K562 (cell line): ENCODE results near the gene ZBTB48. TPM values are rescaled to one million over a fixed set of nuclear protein-coding genes. Genes with fewer than 3 reads are reported as not detected.

Experiments used
- ARID2 ChIP-seq: fragments of 450-650 bp; IDR thresholded peaks from 2 replicates; pipeline ENCODE4 v1.6.1; 2017; ENCODE audit warnings: antibody characterized with exemption, mild to moderate bottlenecking
- ATF1 ChIP-seq, 2 experiments: fragments of 450-650 bp in 1 of 2; IDR thresholded peaks; 2 replicates each; pipeline ENCODE4 v1.6.1; 2016; ENCODE audit warnings: missing compliant biosample characterization in 1 of 2, missing genetic modification characterization in 1 of 2
- CAMTA2 ChIP-seq: fragments of 250-450 bp; sonication (Bioruptor Pico); conservative IDR thresholded peaks from 2 replicates; pipeline ENCODE4 v1.5.1; 2022
- CXXC5 ChIP-seq: fragments of 250-450 bp; sonication (Bioruptor Pico); IDR thresholded peaks from 2 replicates; pipeline ENCODE4 v1.8.0; 2022; ENCODE audit warnings: inconsistent platforms, mild to moderate bottlenecking, moderate library complexity
- ETV1 ChIP-seq: fragments of 450-650 bp; conservative IDR thresholded peaks from 2 replicates; pipeline ENCODE4 v1.6.1; 2016; ENCODE audit warnings: missing genetic modification characterization, control low read depth, low read depth, missing compliant biosample characterization
- FUS ChIP-seq: fragments of 200-400 bp; formaldehyde crosslinking; optimal IDR thresholded peaks from 2 replicates; pipeline ENCODE3; 2017; ENCODE audit warnings: low read depth, low read length
- POLR2A ChIP-seq: fragments of 450-650 bp; conservative IDR thresholded peaks from 2 replicates; pipeline ENCODE4 v1.6.1; 2016
- POLR2G ChIP-seq: fragments of 200-400 bp; formaldehyde crosslinking; IDR thresholded peaks from 2 replicates; pipeline ENCODE4 v1.6.1; 2017; ENCODE audit warnings: low read depth, mild to moderate bottlenecking, antibody characterized with exemption, low read length, moderate library complexity
- RBFOX2 ChIP-seq: fragments of 200-400 bp; formaldehyde crosslinking; IDR thresholded peaks from 2 replicates; pipeline ENCODE4 v1.6.1; 2017; ENCODE audit warnings: low read depth, mild to moderate bottlenecking, low read length, moderate library complexity
- SUPT5H ChIP-seq: fragments of 450-650 bp; IDR thresholded peaks from 2 replicates; pipeline ENCODE4 v1.6.1; 2016
- TAF1 ChIP-seq: IDR thresholded peaks from 2 replicates; pipeline ENCODE4 v1.6.1; 2011; ENCODE audit warnings: mild to moderate bottlenecking, low read length, moderate library complexity; ENCODE audit not compliant: insufficient read depth, control insufficient read depth, severe bottlenecking; ENCODE audit errors: extremely low read depth
- ZBTB7A ChIP-seq: IDR thresholded peaks from 2 replicates; pipeline ENCODE4 v1.6.1; 2011; ENCODE audit warnings: low read depth, mild to moderate bottlenecking, low read length, moderate library complexity, borderline replicate concordance; ENCODE audit not compliant: control insufficient read depth
- ZEB2 ChIP-seq: fragments of 450-650 bp; IDR thresholded peaks from 2 replicates; pipeline ENCODE4 v1.6.1; 2016
- ZNF232 ChIP-seq: sonication (generic); formaldehyde crosslinking; IDR thresholded peaks from 2 replicates; pipeline ENCODE4 v1.8.0; 2022; ENCODE audit warnings: mild to moderate bottlenecking, missing genetic modification reagents
- ZNF445 ChIP-seq: fragments of 250-450 bp; sonication (Bioruptor Pico); IDR thresholded peaks from 2 replicates; pipeline ENCODE4 v1.4.0; 2020; ENCODE audit warnings: low read depth, mild to moderate bottlenecking, moderate library complexity
- polyA plus RNA-seq, 8 experiments: library from polyadenylated mRNA; depleted of rRNA in 4 of 8; stranded (reverse) in 5 of 8; unstranded in 3 of 8; fragments of >200 nt; fragmentation: Nextera tagmentation in 2 of 8; fragmentation: Illumina TruSeq in 1 of 8; extraction: Ambion mirVana in 2 of 8; extraction: Trizol in 1 of 8; gene quantifications; 2 replicates each; pipeline versions ENCODE4 v1.2.1 to v1.2.3, GENCODE V29; 2011 to 2014; ENCODE audit warnings: inconsistent platforms in 1 of 8, missing spikeins in 1 of 8
- total RNA-seq, 7 experiments: library from RNA; depleted of rRNA in 6 of 7; stranded (reverse); fragments of >200 nt in 6 of 7; fragmentation: Illumina TruSeq in 2 of 7; extraction: Trizol in 2 of 7; gene quantifications; 2 replicates each; pipeline versions ENCODE4 v1.2.1 to v1.2.3, GENCODE V29; 2011 to 2021; ENCODE audit warnings: low replicate concordance in 1 of 7
- TF ChIP-seq, protein P1 (sequence below), 3 experiments: fragments of 200-800 bp in 1 of 3; fragments of 250-450 bp in 1 of 3; fragments of 450-650 bp in 1 of 3; sonication (Bioruptor Pico) in 1 of 3; sonication (Bioruptor generic) in 1 of 3; formaldehyde crosslinking in 1 of 3; IDR thresholded peaks; 2 replicates each; pipeline versions ENCODE4 v1.6.1 to v1.8.0; 2016 to 2022; ENCODE audit warnings: mild to moderate bottlenecking in 2 of 3, missing genetic modification characterization in 2 of 3, missing compliant biosample characterization in 1 of 3, moderate library complexity in 1 of 3
- TF ChIP-seq, protein P2 (sequence below): fragments of 450-650 bp; IDR thresholded peaks from 2 replicates; pipeline ENCODE4 v1.6.1; 2018; ENCODE audit warnings: mild to moderate bottlenecking, low read depth; ENCODE audit not compliant: partially characterized antibody
- TF ChIP-seq, protein P3 (sequence below): fragments of 250-450 bp; sonication (Bioruptor Pico); IDR thresholded peaks from 2 replicates; pipeline ENCODE4 v1.8.0; 2021; ENCODE audit warnings: borderline replicate concordance, mild to moderate bottlenecking, moderate library complexity; ENCODE audit not compliant: poor library complexity, severe bottlenecking
- TF ChIP-seq, protein P4 (sequence below): fragments of 250-450 bp; sonication (Bioruptor Pico); IDR thresholded peaks from 2 replicates; pipeline ENCODE4 v1.9.0; 2021; ENCODE audit warnings: mild to moderate bottlenecking, inconsistent platforms

Gene ZBTB48
- total and polyA plus RNA-seq, 9 of the 15 experiments (the other 6 are each of a cell fraction or from before 2014, with no cell fraction given), result 1.9 to 66.9 (median 29.5) TPM

DNA sequence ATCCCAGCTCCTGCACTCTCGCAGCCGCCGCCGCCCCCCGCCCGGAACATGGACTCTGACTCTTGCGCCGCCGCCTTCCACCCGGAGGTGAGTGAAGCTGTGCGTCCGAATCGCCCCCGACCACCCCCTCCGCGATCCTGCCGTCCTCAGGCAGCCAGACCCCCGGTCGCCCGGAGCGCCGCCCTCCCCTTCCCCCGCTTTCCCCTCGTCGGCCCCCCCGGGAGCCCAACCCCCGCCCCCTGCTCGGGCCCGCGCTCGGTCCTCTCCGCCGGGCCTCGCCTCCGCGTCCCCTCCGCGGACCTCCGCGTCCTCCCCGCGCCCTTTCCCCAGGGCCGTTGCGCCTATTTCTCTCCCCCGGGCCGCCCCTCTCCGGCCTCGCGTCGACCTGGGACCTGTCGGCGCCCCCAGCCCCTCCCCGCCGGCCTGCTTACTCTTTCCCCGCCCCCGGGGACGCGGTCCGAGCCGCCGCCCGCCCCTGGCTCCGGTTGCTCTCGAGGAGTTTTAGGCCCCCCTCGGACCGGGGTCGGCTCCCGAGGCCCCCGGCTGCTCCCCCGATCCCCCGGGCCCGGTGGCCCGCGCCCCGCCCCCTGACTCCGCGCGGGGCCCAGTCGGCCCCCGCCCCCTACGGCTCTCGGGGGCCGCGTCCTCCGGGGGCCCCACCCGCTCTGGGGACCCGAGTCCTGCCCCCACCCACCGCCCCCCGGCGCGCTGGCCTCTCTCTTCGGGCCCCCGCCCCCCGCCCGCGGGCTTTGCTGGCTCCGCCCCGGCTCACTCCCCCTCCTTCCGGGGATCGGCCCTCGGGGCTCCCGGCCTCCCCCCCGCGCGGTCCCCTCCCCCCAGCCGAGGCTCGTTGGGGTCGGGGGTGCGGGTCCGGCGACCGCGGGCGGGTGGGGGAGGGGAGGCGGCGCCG, 34.5 kb downstream of the ZBTB48 start (continued):
- TF ChIP-seq ETV1 (tag) (no peak), ZBTB7A (peak; percentile 87), ATF1 (CRISPR knock-in tag; IDR thresholded peaks at IDR 0.05) (no peak), ATF1 (tag; IDR thresholded peaks at IDR 0.05) (no peak), POLR2A (peak; percentile 34; the same call in 1 of the 2 replicates), SUPT5H (no peak; the same call in 1 of the 2 replicates), ZEB2 (no peak), CXXC5 (no peak), TAF1 (peak; percentile 33), ZNF232 (CRISPR knock-in tag) (no peak), CAMTA2 (CRISPR knock-in tag) (no peak), ARID2 (no peak), RBFOX2 (peak; percentile 66), FUS (peak; percentile 13), ZNF445 (no peak), POLR2G (peak; percentile 2)
- TF ChIP-seq, protein P1, sequence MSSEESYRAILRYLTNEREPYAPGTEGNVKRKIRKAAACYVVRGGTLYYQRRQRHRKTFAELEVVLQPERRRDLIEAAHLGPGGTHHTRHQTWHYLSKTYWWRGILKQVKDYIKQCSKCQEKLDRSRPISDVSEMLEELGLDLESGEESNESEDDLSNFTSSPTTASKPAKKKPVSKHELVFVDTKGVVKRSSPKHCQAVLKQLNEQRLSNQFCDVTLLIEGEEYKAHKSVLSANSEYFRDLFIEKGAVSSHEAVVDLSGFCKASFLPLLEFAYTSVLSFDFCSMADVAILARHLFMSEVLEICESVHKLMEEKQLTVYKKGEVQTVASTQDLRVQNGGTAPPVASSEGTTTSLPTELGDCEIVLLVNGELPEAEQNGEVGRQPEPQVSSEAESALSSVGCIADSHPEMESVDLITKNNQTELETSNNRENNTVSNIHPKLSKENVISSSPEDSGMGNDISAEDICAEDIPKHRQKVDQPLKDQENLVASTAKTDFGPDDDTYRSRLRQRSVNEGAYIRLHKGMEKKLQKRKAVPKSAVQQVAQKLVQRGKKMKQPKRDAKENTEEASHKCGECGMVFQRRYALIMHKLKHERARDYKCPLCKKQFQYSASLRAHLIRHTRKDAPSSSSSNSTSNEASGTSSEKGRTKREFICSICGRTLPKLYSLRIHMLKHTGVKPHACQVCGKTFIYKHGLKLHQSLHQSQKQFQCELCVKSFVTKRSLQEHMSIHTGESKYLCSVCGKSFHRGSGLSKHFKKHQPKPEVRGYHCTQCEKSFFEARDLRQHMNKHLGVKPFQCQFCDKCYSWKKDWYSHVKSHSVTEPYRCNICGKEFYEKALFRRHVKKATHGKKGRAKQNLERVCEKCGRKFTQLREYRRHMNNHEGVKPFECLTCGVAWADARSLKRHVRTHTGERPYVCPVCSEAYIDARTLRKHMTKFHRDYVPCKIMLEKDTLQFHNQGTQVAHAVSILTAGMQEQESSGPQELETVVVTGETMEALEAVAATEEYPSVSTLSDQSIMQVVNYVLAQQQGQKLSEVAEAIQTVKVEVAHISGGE (CRISPR knock-in tag; IDR thresholded peaks at IDR 0.05), result peak in 1 of 3 experiments; percentile 30; a peak in 1 of 6 replicates
- TF ChIP-seq, protein P2, sequence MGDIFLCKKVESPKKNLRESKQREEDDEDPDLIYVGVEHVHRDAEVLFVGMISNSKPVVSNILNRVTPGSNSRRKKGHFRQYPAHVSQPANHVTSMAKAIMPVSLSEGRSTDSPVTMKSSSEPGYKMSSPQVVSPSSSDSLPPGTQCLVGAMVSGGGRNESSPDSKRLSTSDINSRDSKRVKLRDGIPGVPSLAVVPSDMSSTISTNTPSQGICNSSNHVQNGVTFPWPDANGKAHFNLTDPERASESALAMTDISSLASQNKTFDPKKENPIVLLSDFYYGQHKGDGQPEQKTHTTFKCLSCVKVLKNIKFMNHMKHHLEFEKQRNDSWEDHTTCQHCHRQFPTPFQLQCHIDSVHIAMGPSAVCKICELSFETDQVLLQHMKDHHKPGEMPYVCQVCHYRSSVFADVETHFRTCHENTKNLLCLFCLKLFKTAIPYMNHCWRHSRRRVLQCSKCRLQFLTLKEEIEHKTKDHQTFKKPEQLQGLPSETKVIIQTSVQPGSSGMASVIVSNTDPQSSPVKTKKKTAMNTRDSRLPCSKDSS, result no peak
- TF ChIP-seq, protein P3, sequence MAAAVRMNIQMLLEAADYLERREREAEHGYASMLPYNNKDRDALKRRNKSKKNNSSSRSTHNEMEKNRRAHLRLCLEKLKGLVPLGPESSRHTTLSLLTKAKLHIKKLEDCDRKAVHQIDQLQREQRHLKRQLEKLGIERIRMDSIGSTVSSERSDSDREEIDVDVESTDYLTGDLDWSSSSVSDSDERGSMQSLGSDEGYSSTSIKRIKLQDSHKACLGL (CRISPR knock-in tag), result no peak
- TF ChIP-seq, protein P4, sequence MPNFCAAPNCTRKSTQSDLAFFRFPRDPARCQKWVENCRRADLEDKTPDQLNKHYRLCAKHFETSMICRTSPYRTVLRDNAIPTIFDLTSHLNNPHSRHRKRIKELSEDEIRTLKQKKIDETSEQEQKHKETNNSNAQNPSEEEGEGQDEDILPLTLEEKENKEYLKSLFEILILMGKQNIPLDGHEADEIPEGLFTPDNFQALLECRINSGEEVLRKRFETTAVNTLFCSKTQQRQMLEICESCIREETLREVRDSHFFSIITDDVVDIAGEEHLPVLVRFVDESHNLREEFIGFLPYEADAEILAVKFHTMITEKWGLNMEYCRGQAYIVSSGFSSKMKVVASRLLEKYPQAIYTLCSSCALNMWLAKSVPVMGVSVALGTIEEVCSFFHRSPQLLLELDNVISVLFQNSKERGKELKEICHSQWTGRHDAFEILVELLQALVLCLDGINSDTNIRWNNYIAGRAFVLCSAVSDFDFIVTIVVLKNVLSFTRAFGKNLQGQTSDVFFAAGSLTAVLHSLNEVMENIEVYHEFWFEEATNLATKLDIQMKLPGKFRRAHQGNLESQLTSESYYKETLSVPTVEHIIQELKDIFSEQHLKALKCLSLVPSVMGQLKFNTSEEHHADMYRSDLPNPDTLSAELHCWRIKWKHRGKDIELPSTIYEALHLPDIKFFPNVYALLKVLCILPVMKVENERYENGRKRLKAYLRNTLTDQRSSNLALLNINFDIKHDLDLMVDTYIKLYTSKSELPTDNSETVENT (CRISPR knock-in tag), result no peak
